ENCODE results near the gene FIBCD1. TPM values are rescaled to one million over a fixed set of nuclear protein-coding genes. Genes with fewer than 3 reads are reported as not detected.

The FIBCD1 gene
- total RNA-seq, 1 experiment from 2014 or later, result 0.26 TPM

Other genes with a start within 250 kb of the FIBCD1 start
- gene EXOSC2, start 245.5 kb downstream of the FIBCD1 start, total RNA-seq (2014; rRNA removed; shearing (Covaris generic)), result 41.3 and 46.7 TPM in 2 replicates
- gene ABL1, start 104.0 kb downstream of the FIBCD1 start, total RNA-seq (2014; rRNA removed; shearing (Covaris generic)), result 20.3 and 28.8 TPM in 2 replicates
- gene QRFP, start 42.4 kb downstream of the FIBCD1 start, total RNA-seq (2014; rRNA removed; shearing (Covaris generic)), result not detected in 2 replicates
- 2.9 and 3.3 TPM in 2 replicates for gene LAMC3, start 69.9 kb upstream of the FIBCD1 start, total RNA-seq (2014; rRNA removed; shearing (Covaris generic))
- gene AIF1L, start 157.3 kb upstream of the FIBCD1 start, total RNA-seq (2014; rRNA removed; shearing (Covaris generic)), result 32.6 and 32.7 TPM in 2 replicates
- gene NUP214, start 186.3 kb upstream of the FIBCD1 start, total RNA-seq (2014; rRNA removed; shearing (Covaris generic)), result 12.7 and 13.2 TPM in 2 replicates